Ascending aorta (tissue), 2 donors: Measurements from ENCODE around the gene PRCD. TPM values are rescaled to one million over a fixed set of nuclear protein-coding genes. Genes with fewer than 3 reads are reported as not detected.

ENCODE experiments used
- DNase-seq, 2 donors: peaks; one replicate each; pipeline ENCODE4 v3.0.0-alpha.2; 2019; ENCODE audit warnings: low spot score in 2 of 2
- H3K27ac ChIP-seq, 2 donors: fragments of 200-600 bp; sonication (generic); one replicate each; pipeline ENCODE4 v1.5.1; 2016 to 2017; ENCODE audit warnings: mild to moderate bottlenecking in 1 of 2
- H3K27me3 ChIP-seq: fragments of 200-600 bp; sonication (generic); one replicate; pipeline ENCODE4 v1.5.1; 2017
- H3K36me3 ChIP-seq, 2 donors: fragments of 200-600 bp; sonication (generic); one replicate each; pipeline ENCODE4 v1.5.1; 2016
- H3K4me1 ChIP-seq, 2 donors: fragments of 200-600 bp; sonication (generic); one replicate each; pipeline ENCODE4 v1.5.1; 2016 to 2017; ENCODE audit warnings: mild to moderate bottlenecking in 1 of 2
- H3K4me3 ChIP-seq, 2 donors: fragments of 200-600 bp; sonication (generic); one replicate each; pipeline ENCODE4 v1.5.1; 2016 to 2017; ENCODE audit warnings: mild to moderate bottlenecking in 1 of 2
- H3K9me3 ChIP-seq, 2 donors: fragments of 200-600 bp; sonication (generic); one replicate each; pipeline ENCODE4 v1.5.1; 2016
- intact Hi-C: fragments of 100-400 bp; cut with DNase I; formaldehyde crosslinking; loops from one replicate; pipeline ENCODE4 v1.15.1; 2023
- total RNA-seq: library from RNA; depleted of rRNA; stranded (reverse); fragments of >200 nt; gene quantifications from one replicate; pipeline ENCODE4 v1.1.0, GENCODE V29; 2016
- TF ChIP-seq, protein P1 (sequence below), 3 experiments: fragments of 200-600 bp in 2 of 3; fragments of 450-650 bp in 1 of 3; sonication (generic) in 2 of 3; IDR thresholded peaks; one replicate each; pipeline ENCODE4 v1.5.1; 2016 to 2019; ENCODE audit warnings: antibody characterized with exemption in 3 of 3, mild to moderate bottlenecking in 1 of 3, moderate library complexity in 1 of 3

The PRCD gene
- total RNA-seq, 1 donor from 2014 or later = 0.43 TPM

DNA sequence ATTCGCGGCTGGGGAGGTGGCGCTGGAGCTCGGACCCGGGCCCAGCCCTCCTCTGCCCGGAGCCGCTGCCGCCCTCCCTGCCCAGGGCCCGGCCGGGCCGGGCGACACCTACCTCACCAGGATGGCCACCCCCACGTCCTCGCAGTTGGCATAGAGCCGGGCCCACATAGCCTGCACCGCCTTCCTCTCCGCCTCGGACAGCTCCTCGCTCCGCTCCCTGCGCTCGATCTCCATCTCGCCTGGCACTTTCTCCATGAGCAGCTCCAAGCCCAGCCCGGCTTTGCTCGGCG, 2.6 kb upstream of the PRCD start:
- Histone ChIP-seq H3K9me3 (no peaks in the 10 kb centered on the region), H3K27me3 (peaks cover 8% of the 10 kb centered on the region), H3K36me3 (no peaks in the 10 kb centered on the region), H3K4me1 (peaks cover 14% of the 10 kb centered on the region in 2 donors), H3K4me3 (peak overlapping the region in 1 of 2 donors; percentile 62), H3K27ac (peak overlapping the region in 1 of 2 donors; percentile 9)
- TF ChIP-seq, protein P1, sequence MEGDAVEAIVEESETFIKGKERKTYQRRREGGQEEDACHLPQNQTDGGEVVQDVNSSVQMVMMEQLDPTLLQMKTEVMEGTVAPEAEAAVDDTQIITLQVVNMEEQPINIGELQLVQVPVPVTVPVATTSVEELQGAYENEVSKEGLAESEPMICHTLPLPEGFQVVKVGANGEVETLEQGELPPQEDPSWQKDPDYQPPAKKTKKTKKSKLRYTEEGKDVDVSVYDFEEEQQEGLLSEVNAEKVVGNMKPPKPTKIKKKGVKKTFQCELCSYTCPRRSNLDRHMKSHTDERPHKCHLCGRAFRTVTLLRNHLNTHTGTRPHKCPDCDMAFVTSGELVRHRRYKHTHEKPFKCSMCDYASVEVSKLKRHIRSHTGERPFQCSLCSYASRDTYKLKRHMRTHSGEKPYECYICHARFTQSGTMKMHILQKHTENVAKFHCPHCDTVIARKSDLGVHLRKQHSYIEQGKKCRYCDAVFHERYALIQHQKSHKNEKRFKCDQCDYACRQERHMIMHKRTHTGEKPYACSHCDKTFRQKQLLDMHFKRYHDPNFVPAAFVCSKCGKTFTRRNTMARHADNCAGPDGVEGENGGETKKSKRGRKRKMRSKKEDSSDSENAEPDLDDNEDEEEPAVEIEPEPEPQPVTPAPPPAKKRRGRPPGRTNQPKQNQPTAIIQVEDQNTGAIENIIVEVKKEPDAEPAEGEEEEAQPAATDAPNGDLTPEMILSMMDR (IDR thresholded peaks at IDR 0.05) = no peak
- DNase-seq = no peak
- intact Hi-C loops = no loop called here

DNA sequence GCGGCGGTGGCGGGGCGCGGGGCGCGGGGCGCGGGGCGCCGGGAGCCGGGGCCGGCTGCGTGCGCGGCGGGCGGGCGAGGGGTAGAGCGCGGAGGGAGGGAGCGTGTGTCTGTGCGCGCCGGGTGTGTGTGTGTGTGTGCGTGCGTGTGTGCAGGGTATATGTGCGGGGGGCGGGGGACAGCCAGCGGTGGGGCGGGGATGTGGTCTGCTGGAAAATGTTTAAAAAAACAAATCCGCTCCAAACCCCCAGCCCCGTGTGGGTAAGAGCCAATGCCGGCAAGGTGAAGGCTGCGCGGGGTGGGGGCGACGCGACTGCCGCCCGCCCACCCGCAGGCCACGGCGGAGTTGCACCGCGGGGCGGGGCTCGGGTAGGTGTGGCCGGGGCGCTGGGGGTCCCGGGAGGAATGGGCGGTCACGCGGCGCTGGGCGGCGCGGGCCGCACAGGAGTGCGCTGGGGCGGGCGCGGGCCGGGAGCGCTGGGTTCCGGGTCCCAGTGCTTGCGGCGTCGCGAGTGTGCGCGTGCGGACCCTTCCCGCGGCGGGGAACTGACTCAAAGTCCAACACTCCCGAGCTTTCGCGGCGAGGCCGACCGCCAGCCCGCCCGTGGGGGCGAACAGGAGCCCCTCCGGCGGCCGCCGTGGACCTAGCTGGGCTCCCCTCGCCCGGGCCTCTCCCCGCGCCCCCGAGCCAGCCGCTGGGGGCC, 2.1 kb upstream of the PRCD start, which contains the start of gene CYGB:
Gene CYGB (minus strand): TSS at position 132 of the 703 bp plus-strand sequence. CDS start 167 bp downstream, outside the sequence.
- Histone ChIP-seq H3K4me1 (peaks cover 14% of the 10 kb centered on the region in 2 donors), H3K27me3 (peaks cover 8% of the 10 kb centered on the region), H3K27ac (peak within 1 kb of the TSS in 1 of 2 donors; percentile 32), H3K4me3 (peak within 1 kb of the TSS; percentile 44 to 62), H3K9me3 (no peaks in the 10 kb centered on the region), H3K36me3 (no peaks in the 10 kb centered on the region)
- TF ChIP-seq, protein P1 (IDR thresholded peaks at IDR 0.05) = no peak
- DNase-seq = no peak
- intact Hi-C loops = no loop called here

DNA sequence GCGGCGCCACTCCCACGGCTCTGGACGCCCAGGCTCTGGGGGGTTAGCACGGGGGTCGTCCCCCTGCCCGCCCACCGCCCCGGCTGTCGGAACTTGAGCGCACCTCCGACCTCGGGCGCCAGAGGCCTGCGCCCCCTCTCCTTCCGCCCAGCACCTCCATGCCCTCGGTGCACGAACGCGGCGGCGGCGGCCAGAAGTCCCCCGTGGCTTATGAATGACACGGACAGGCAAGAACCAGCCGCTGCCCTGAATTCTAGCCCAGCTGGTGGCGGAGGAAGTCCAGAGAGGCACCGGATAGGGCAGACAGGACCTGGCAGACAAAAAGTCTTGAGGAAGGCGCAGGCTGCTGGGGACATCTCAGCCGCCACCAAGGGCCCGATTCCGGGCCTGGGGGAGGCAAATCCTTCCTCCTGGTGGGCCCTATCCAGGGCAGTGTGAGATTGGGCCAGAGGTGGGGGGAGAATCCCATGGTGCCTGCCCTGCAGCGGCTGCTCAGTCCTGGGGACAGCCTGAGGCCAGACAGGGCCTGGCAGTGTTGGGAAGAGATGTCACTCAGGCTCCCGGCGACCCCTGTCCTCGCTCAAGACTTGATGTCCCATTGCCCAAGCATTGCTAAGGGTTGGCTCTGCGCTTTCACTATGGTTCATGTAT, 1.4 kb upstream of the PRCD start:
- Histone ChIP-seq H3K36me3 (no peaks in the 10 kb centered on the region), H3K4me3 (peak overlapping the region; percentile 44 to 62), H3K27ac (peak overlapping the region in 1 of 2 donors; percentile 32), H3K4me1 (peaks cover 14% of the 10 kb centered on the region in 2 donors), H3K9me3 (no peaks in the 10 kb centered on the region), H3K27me3 (peaks cover 8% of the 10 kb centered on the region)
- intact Hi-C loops = no loop called here
- TF ChIP-seq, protein P1 (IDR thresholded peaks at IDR 0.05) = no peak
- no peak for DNase-seq

DNA sequence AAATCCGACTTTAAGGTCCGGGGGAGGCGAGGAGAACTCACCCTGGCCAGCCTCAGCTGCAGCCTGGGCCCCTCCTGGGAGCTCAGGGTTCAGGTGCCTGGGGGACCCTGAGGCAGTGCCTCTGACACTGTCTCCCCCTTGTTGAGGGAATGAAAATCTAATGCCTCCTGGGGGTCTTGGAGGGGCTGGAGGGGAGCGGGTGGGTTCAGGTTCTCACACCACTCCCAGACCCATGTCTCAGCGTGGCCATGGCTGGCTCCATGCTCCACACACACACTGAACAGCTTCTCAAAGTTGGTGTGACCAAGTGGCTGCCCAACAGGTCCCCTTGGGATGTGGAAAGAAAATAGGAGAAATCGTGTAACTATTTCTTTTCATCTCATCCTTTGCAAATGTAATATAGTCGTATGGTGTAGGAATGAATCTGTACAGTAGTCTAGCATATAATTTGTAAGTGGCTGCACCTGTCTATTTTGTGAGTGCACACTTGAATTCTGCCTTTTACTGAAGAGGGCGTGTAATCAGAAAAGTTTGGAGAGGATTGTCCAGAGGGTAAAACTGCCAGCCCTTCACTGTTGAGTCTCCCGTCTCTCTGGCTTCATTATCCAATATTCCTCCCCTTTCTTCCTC, 788 bp upstream of the PRCD start:
- no peak for DNase-seq
- peaks cover 14% of the 10 kb centered on the region in 2 donors for H3K4me1 ChIP-seq
- no peaks in the 10 kb centered on the region for H3K36me3 ChIP-seq
- no peak overlapping the region for H3K4me3 ChIP-seq
- TF ChIP-seq, protein P1 (IDR thresholded peaks at IDR 0.05) = no peak
- no peak overlapping the region for H3K27ac ChIP-seq
- intact Hi-C loops = no loop called here
- peaks cover 12% of the 10 kb centered on the region for H3K27me3 ChIP-seq
- no peaks in the 10 kb centered on the region for H3K9me3 ChIP-seq

DNA sequence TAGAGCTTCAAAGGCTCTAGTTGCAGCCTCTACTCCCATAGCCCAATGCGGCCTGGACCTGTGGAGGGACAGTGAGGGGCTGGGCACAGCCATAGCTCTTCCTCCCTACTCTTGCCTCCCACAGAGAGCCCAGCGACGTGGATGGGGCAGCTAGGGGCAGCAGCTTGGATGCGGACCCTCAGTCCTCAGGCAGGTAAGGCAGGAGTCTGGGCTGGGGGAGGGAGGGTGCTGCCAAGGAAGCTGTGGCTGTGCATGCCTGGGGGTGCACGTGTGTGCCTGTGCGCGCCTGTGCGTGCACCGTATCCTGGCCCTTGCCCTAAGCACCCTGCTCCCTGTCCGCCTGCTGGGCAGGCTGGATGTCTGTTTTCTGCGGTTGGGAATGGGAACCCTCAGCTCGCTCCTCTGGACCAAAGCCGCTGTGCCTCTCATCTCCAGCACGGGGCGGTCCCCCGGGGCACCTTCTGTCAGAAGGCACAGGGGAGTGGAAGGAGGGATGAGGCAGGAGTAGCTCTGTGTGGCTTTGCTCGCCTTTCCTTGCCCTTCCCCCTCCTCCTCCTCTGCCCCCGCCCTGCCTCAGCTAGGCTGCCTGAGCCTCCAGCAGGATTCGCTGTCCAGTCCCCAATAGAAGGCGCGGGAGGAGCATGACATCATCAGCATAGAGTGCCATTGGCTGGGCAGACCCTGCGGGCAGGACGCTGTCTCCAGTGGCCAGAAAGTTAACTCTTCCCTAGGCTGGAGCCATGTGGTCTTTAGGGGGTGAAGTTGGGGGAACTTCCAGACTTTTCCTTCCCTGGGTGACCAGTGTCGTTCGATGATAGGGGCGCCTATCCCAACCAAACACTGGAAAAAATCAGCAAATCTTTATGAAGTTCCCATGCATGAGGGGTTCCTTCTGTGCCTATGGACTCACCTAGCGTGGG, 797 bp downstream of the PRCD start:
- peak; percentile 86 to 95 for DNase-seq
- H3K27ac ChIP-seq = no peak overlapping the region
- H3K27me3 ChIP-seq = peaks cover 12% of the 10 kb centered on the region

More for the DNA sequence above, 797 bp downstream of the PRCD start:
- TF ChIP-seq, protein P1 (IDR thresholded peaks at IDR 0.05) = peak in 1 of 3 experiments; percentile 10
- Histone ChIP-seq H3K9me3 (no peaks in the 10 kb centered on the region), H3K36me3 (no peaks in the 10 kb centered on the region), H3K4me3 (peak overlapping the region; percentile 49 to 59), H3K4me1 (peaks cover 14% of the 10 kb centered on the region in 2 donors)
- intact Hi-C loops = loop anchor here (1.0 to 2.0 kb wide), 2 partner anchors 11 to 16 kb away; no protein-coding TSS in a partner anchor
